ENCODE measurements around the gene LYSMD1.

- TF ChIP-seq POLR2AphosphoS5 (IDR thresholded peaks at IDR 0.05; ENCODE audit: low read depth, low read length) (no peak), TAF1 (IDR thresholded peaks at IDR 0.05; ENCODE audit: borderline replicate concordance, insufficient read depth, low read length) (no peak), REST (IDR thresholded peaks at IDR 0.05; ENCODE audit: insufficient read depth in 1 of 2, low read depth in 2 of 2, low read length in 2 of 2) (no peak)
Measured at GRCh38 chr1:151143986-151144385, 21.7 kb downstream of the LYSMD1 start.
